DOHH2 (cell line): ENCODE results near the gene ITGA8.
"Not testable (repeated sequence)": the region's sequence is repeated elsewhere in the genome, so short reads cannot be mapped to it uniquely, and the experiment has no call there.

Source experiments
- CTCF ChIP-seq: fragments of 200-600 bp; sonication (generic); IDR thresholded peaks from one replicate; pipeline ENCODE4 v1.5.1; 2014; ENCODE audit warnings: antibody characterized with exemption, mild to moderate bottlenecking, low read depth, low read length; ENCODE audit not compliant: poor library complexity, severe bottlenecking
- EZH2phosphoT487 ChIP-seq: fragments of 200-600 bp; sonication (generic); IDR thresholded peaks from 2 replicates; pipeline ENCODE4 v1.6.1; 2017; ENCODE audit warnings: borderline replicate concordance, mild to moderate bottlenecking, antibody characterized with exemption, low read length, moderate library complexity, mixed read lengths

- not testable (repeated sequence) for TF ChIP-seq CTCF, EZH2phosphoT487
Measured at GRCh38 chr10:15582972-15583371, 136.8 kb downstream of the ITGA8 start.
